Left renal pelvis (tissue), 4 donors: Measurements from ENCODE around the gene STN1. TPM values are rescaled to one million over a fixed set of nuclear protein-coding genes. Genes with fewer than 3 reads are reported as not detected.
A peak's percentile ranks its signal among the peaks of the same experiment; 100 is the strongest.

Experiments
- DNase-seq, 4 donors: peaks; one replicate each; pipeline ENCODE4 v3.0.0-alpha.2; 2013; ENCODE audit warnings: low read depth in 4 of 4, low spot score in 3 of 4
- polyA plus RNA-seq, 4 donors: library from polyadenylated mRNA; unstranded; fragments of 120-200 nt; gene quantifications; one replicate each; pipeline ENCODE4 v1.2.1, GENCODE V29; 2013; ENCODE audit not compliant: insufficient read length in 4 of 4

The STN1 gene
- polyA plus RNA-seq, 4 donors = 15.1 to 27.3 (median 25.6) TPM

DNA sequence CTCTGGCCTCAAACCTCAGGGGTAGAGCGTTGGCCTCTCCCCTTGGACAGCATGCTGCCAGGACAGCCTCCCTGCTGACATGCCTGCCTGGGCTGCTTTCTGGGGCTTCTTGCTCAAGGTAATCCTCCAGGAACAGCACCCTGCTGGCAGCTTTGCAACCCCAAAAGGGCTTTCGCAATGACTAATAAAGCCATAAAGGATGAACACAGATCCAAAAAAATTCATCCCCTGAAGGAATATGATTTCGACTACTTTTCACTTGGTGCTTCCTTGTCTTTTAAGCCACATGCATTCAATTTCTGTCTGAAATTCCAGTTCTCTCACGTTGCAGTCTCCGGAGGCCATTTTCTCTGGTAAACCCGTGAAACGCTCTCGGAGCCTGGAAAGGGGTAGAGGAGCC lies 47.5 kb downstream of the STN1 start:
- DNase-seq = no peak

DNA sequence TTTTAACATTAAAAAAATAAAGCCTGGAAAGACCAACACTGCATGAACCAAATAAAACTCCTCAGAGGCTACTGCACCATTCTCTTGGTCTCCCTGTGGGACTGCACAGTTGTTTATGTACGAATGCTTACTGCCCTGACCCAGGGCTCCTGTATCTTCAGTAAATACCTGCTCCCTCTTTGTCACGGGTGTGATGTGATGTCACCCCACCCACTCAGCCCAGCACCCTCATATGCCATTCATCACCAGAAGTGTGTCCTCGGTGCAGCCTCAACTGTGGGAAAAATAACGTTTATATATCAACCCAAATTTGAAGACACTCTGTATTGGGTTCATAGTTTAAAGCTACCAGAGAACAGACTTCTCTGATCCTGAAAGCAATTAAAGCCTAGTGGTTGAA lies 48.6 kb downstream of the STN1 start:
- no peak for DNase-seq

DNA sequence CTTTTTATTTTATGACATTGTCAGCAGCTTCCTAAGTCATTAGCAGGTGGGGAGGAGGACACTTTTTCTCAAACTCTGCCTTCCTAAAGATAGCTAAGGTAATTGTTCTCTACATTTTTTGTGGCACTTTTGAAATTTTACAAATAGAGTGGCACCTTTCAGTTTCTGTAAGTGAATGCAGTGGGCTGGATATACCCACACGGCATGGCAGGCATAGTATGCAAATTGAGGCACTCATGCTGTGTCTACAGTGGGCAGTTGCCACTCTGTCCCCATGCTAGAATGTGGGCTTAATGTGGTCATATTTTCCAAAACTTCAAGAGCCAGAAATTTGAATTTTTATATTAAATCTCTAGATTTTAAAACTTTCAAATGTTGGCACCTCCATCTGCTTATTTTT lies 49.8 kb downstream of the STN1 start:
- no peak for DNase-seq

DNA sequence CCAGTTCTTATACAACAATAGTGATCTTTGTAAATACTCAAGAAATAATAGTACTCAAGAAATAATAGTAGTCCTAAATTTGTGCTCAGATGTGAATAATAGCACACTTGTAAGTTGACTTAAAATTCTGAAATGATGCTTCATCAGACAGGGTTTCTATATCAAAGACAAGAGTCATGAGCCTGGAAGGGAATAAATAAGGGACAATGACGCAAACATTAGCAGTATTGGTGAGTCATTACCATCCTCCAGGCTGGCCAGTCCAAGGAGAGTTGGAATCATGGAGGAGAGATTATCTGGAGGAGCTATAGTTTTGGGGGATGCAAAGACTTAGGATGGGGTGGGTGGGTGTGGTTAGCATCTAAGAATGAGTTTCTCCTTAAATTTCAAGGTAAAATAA lies 56.5 kb downstream of the STN1 start:
- no peak for DNase-seq

DNA sequence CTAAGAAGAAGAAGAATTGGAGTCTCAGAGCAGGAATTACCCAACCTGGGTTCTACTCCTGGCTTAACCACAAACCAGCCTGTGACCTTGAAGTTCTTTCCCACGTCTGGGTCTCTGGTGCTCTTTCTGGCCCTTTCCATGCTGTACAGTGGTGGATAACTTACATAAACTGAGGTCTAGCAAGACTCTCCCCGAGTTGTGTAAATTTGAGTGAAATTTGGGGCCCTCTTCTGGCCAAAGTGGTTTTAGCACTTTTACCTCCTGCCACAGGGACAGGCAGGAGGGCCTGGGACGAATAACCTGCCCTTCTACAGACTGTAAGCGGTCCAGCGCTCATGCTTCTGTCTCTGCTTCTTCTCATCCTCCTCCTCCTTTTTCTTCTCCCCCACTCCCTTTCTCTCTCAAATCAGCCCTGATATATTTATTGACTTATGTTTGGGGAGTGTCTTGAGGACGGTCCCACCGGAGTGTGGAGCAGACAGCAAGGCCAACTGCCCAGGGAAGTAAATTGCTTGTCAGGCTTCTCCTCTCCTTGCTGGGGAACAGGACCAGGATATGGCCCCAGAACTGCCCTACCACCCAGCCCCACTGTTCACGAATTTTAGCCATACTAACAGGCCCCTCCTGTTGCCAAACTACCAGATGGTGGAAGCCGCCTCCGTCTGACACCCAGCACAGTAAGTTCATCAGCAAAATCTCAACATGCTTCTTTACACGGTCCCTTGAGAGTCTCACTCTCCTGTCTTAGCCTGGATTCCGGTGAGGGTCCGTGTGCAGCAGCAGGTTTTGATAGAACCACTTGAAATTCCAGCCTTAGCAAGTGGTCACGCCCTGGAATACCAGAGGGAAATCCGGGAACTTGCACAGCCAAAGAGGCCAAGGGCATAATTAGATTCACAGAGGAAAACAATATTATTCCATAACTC lies 58.6 kb downstream of the STN1 start:
- DNase-seq = peak in 1 of 4 donors; percentile 59

DNA sequence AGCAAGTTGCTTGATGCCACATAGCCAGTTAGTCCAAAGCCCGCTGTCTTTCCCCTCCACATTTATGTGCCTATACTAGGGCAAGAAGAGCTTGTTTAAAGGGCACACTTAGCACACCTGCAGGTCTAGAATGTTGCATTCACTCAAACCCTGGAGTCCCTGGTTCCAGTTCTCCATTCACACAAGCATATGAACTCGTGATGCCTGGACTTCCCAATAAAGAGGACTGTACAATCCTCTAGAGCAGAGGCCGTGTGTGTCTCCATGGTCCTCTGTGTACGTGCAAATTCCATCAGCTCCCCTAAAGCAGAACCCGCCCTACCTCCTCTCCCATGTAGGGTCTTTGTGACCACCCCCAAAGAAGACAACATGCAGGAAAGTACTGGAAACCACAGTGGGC lies 59.6 kb downstream of the STN1 start:
- DNase-seq = no peak

DNA sequence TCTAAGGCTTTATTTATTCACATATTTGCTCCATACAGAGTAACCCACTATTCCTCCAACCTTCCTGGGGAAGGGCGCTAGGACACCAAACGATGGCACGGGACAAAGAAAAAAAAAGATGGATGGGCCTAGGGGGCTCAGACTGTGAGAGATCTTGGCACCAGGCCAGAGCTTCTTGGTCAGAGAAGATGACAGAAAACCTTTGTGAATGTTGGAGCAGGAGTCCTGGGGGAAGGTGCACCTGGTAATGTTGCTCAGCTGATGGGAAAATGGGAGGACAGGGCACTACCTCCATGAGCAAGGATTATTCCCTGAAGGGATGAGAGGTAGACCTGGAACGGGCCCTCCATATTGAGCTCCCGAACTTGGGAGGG lies 61.2 kb downstream of the STN1 start:
- DNase-seq = no peak

DNA sequence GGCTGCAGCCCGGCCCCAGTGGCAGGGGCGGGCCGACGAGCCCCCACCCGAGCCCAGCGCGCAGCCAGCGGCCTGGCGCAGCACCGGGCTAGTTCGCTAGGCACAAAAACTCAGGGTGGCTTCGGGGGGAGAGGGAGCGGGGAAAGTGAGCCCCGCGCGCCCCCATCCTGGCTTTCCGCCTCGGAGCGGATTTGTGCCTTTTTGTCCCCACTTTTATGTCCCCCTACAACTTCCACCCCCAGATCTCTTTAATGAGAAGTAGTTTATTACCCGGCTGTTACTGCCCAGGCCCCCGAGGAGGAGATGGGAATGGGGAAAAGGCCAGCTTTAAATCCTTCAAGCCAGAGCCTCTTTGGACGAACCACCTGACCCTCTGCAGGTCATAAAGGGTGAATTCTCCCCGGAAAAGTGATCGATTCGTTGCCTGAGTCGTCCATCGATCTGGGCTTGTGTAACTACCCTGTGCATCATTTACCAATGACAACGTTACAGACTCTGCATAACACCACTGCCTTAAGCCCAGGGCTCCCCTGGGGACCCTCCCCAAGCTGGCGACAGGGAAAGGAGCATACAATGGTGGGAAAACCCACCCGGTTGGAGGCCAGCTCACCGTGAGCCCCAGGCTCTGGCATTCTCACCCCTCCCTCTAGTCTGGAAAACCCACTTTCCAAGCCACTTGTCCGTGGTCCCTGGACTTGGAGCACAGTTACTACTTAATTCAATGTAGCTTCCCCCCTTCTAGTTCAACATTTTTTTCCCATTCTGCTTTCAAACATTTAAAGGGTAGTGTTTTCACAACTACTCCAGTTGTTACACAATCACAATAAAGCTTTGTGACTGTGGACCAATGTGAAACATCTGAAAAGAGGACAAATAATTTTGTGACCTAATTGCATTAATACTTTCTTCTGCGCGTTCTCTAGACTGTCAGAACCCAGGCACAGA lies 61.9 kb downstream of the STN1 start:
- no peak for DNase-seq

DNA sequence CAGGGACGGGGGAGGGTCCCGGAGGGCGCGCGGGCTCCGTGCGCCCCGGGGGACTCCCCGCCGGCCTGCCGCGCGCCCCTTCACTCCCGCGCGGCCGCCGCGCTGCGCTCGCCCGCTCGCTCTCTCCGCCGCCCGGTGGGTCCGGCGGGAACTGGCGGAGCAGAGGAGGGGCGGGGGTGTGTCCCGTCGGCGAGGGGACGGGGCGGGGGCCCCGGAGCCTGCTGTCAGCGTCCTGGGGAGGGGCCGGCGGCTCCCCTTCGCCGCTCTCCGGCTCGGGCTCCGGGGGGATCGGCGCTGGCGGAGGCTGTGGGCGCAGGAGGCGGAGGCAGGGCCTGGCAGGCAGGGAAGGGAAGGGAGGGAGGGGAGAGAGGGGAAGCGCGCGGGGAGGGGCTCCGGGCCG lies 62.6 kb downstream of the STN1 start, which contains the start of gene SH3PXD2A:
TSS of gene SH3PXD2A (minus strand) at position 153 of the 400 bp plus-strand sequence. CDS start 310 bp downstream, outside the sequence.
- DNase-seq = no peak

DNA sequence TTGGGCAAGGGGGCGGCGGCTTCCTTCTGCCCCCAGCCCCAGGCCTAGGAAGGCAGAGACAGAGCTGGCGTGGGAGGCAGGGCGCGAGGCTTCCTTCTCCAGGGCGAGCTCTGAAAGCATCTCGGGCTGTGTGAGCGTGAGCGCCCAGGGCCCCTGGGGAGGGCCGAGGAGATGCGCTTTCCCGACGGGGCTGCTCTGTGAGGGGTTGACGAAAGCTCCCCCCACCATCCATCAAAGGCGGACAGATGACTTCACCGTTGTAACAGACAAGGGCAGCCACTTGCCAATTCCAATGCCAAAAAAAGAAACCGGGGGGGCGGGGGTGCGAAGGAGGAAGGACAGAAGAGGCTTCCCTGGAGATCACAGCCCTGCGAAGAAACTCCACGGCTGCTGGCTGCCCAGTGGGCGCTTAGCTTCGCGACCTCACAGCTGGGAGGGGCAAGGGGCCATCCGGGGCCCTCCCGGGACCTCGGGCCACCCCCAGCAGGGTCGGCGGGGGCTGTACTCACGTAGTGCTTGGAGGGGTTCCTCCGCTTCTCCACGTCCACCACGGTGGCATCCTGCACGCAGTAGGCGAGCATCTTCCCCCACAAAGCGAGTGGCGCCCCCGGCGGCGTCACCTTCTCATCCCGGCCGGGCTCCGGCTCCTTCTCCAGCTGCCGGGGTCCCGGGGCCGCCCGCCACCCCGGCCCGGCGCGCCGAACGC lies 63.1 kb downstream of the STN1 start:
- no peak for DNase-seq

DNA sequence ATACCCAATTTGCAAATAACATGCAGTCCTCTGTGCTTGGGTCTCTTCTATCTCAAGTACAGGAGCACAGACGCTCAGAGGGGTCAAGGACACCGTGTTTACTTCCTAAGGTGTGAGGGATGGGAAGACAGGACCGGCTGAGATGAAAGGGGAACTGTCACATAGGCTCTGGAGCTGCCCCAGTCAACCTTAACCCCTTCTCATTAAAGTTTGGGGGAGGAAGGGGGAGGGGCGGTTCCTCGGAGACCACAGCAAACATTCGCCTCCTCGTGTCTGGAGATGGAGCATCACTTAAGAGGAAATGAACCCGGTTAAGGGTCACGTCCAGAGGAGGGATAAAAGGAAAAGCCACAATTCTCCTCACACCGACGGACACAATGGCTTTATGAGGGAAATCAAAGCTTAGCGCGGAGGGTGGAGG lies 63.7 kb downstream of the STN1 start:
- no peak for DNase-seq

DNA sequence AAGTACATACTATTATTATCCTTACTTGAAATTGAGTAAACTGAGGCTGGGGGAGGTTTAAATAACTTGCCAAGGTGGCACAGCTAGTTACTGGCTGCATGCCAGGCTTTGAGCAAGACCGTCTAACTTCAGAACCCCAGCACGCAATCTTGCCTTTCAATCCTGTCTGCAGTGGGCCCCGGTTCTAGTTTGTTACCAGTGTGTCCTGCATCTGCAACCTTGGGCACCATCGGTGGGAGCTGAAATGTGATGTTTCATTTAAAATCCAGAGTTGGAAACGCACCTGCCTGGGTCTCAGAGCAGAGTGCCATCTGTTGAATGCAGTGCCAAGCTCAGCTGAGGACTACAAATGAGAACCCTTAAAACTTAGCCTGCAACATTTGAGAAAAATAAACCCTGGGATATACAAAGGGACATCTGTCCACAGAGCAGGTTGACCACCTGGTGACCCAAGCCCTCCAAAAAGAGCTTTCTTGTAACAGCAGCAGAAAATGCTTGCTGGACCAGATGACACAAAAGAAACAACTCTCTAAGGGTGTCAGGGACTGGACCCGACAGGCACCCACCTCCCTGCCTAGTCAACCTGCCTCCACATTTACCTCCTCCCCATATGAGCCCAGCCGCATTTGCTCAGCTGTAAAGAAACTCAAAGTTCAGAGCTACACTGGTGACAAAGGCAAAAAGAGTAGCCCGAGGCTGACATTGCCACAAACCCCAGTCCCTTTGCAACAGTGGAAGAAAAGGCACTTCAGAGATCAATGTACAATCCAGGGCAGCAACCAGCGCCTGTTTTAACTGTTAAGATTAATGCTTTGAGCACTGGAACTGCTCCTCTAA lies 64.3 kb downstream of the STN1 start:
- DNase-seq = no peak

DNA sequence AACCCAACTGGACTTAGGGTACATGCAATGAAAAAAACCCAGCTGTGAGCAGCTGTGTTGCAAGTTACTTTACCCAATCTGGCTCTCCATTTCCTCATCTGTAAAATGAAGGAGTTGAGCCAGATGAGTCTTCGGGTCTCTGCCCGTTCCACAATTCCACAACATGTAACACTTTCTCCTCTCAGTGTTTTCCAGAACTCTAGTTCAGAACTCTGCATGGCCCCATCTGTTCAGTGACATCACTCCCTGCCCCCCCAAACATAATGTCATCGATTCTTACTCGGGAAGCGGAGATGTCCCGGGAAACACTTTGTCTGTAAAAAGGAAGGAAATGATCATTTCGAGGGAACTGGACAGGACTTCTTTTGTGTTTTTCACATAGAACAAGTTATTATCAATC lies 65.1 kb downstream of the STN1 start:
- no peak for DNase-seq

DNA sequence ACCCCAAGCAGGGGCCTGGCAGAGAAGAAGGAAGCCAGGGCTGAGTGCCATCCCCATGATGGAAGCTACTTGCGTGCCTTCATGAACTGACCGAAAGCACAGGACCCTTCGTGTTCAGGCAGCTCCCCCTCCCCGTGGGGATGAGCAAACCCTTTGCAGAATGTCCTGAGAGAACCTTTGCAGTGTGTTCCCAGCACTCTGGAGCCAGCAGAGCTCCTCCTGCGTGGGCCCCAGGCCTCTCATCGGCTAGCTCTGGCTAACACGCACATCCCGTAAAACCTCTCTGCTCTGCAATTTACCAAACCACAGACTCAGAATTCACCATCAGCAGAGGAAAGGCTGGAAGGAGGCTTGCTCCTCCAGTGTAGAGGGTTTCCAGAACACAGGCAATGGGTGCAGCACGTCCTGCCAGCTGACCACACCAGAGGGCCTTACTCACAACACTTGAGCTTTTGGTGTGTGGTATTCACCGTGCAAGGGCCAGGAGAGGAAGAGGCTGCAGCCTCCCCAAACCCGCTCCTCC lies 65.7 kb downstream of the STN1 start:
- DNase-seq = no peak

DNA sequence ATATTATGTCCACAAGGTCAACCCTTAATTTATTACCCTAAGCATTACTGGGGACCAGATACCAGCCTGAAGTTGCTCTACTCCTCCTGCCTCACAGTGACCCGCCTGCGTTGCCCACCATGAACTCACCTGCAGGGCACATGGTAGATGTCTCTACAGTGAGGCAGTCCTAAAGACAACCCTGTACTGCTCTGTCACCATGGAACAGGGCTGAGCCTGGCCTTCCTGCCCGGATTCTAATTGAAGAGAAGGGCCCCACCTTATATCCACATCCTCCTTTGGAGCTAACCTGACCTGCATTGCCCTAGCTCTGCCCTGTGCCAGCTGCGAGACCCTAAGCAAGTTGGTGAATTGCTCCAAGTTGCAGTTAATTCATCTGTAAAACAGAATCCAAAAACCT lies 66.7 kb downstream of the STN1 start:
- no peak for DNase-seq

DNA sequence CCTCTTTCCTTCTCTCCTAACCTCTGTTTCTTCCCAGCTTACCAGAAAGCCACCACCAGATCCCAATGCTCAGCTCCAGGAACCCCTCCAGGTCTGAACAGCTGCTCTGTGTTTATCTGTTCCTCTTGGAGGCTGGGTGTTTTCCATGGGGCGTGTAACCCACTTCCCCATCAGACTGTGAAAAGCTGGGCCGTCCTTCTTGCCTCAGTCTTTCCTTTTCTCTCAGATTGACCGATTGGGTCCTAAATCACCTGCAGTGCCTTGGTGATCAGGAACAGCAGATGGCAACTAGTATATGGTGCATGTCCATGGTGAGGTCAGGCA lies 67.5 kb downstream of the STN1 start:
- DNase-seq = no peak

DNA sequence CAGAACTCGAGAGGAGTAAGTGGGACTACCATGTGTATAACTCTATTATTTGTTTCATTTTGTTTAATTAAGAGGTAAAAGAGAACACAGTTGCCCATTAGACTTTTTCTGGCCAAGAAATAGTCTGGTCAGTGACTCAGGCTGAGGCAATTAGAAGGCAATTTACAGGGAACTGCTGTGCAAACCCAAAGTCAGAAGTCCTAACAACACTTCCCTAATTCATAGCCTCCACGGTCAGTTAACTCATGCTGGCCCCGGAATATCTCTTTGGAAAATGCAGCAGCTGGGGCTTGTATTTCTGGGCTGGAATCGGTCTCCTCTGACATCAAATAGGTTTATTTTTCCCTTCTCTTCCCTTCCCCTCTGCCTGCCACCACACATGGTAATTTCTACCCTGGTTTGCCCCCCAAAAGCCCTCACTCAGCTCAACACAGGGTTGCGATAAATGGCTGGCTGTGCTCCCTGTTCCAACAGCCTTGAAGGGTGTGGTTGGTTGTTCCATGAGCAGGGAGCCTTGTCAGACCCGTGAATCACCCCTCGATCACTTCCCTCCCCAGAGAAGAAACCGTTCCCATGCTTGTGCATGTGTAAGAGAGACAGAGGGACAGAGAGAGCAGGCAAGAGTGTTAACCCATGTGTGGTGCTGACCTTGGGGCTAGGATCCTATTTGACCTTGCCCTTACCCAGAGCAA lies 68.0 kb downstream of the STN1 start:
- no peak for DNase-seq

DNA sequence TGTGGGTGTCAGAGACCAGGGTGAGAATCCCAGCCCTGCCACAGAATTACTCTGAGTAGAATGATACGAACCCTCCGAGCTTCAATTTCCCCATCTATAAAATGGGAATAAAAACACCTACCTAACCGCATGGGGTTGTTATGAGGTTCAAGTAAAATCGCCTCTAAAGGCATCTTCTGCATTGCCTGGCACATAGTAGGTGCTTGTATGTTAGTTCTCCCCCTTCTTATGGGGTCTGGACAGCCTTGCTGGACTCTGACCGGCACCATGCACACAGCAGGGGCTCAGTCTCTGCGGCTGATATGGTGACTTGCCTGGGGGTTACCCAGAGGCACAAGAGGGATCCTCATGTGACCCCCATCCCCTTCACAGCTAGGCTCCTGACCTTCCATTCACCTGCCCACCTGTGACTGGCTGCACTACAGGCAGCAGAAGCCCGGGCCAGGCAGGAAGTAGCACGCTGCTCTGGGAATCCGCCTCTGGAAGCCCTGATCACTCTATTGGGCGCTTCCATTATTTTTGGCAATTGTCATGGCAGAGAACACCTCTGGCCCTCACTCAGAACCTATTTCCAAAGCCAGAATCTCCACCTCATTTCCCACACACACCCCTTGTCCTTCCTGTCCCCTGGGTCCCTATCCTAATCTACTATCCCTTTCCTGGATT lies 68.6 kb downstream of the STN1 start:
- no peak for DNase-seq
